Activated T-helper 17 cell treated with anti-CD3 and anti-CD28 coated beads, Interleukin-2, amount 50 U/mL, for 72 hours (primary cell): Measurements from ENCODE around the gene RABEP2. TPM values are rescaled to one million over a fixed set of nuclear protein-coding genes. Genes with fewer than 3 reads are reported as not detected.
"Not testable (repeated sequence)": the region's sequence is repeated elsewhere in the genome, so short reads cannot be mapped to it uniquely, and the experiment has no call there.

Experiments used
- ATAC-seq: fragments of 150-1000 bp; cut with Tn5 transposase; replicated peaks from 2 replicates; pipeline ENCODE4 v1.10.0; 2021; ENCODE audit warnings: mild to moderate bottlenecking, moderate library complexity
- H3K27ac Mint-ChIP-seq: one replicate; pipeline ENCODE4 v1.8.0; 2022; ENCODE audit warnings: mixed read lengths
- H3K27me3 Mint-ChIP-seq: one replicate; pipeline ENCODE4 v1.8.0; 2022; ENCODE audit warnings: mixed read lengths
- H3K36me3 Mint-ChIP-seq: one replicate; pipeline ENCODE4 v1.8.0; 2022; ENCODE audit warnings: low read depth, mild to moderate bottlenecking, mixed read lengths
- H3K4me1 Mint-ChIP-seq: one replicate; pipeline ENCODE4 v1.8.0; 2022; ENCODE audit warnings: mixed read lengths
- H3K4me3 Mint-ChIP-seq: one replicate; pipeline ENCODE4 v1.8.0; 2022; ENCODE audit warnings: mild to moderate bottlenecking, mixed read lengths
- H3K9me3 Mint-ChIP-seq: one replicate; pipeline ENCODE4 v1.8.0; 2022; ENCODE audit warnings: mixed read lengths
- total RNA-seq, 2 donors: library from RNA; stranded (reverse); gene quantifications; one replicate each; pipeline ENCODE4 v1.2.3, GENCODE V29; 2022

The RABEP2 gene
- total RNA-seq, 2 donors from 2014 or later = 21.5 to 34.1 TPM

DNA sequence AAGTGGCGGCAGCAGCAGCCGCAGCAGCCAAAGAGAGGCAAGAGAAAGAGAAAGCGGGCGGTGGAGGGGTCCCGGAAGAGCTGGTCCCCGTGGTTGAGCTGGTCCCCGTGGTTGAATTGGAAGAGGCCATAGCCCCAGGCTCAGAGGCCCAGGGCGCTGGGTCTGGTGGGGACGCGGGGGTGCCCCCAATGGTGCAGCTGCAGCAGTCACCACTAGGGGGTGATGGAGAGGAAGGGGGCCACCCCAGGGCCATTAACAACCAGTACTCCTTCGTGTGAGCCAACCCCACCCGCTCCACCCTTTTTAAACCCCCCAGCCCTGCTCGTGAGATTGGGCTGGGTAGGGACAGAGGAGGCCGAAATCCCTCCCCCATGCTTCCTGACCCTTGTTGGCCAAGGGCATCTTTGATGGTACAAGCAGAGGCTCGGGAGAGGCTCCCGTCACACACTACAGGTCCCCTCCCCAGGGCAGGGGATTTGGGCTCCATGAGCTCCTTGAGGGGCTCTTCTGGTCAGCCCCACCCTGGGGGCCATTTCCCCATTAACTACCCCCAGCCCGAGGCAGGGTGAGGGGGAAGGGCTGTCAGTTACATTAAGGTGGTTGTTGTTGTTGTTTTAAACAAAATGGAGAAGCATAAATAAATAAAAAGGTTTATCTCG, 51.4 kb downstream of the RABEP2 start:
- peaks cover 41% of the 10 kb centered on the region for H3K36me3 Mint-ChIP-seq
- no peaks in the 10 kb centered on the region for H3K27me3 Mint-ChIP-seq

DNA sequence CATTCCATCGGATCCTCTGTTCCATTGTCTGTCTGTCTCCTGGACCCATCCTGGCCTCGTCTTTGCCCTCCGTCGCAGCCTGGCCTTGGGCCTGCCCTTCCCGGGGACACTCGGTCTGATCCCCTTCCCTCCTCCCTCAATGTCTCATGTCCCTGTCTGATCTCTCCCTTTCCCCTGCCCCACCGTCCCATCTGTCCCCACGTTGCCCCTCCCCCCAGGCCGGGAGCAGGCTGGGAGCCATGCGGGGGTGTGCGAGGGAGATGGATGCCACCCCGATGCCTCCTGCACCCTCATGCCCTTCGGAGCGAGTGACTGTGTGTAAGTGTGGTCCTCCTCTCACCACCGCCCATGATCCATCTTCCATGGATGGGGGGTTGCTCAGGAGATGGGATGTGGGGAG, 52.1 kb downstream of the RABEP2 start:
- Mint-ChIP-seq H3K36me3 (peaks cover 44% of the 10 kb centered on the region), H3K27me3 (no peaks in the 10 kb centered on the region), H3K27ac (no peak overlapping the region), H3K9me3 (no peaks in the 10 kb centered on the region), H3K4me3 (no peak overlapping the region), H3K4me1 (peaks cover 4% of the 10 kb centered on the region)
- ATAC-seq = no peak

More for the DNA sequence above, 51.4 kb downstream of the RABEP2 start:
- H3K4me1 Mint-ChIP-seq = peaks cover 4% of the 10 kb centered on the region
- ATAC-seq = peak; percentile 75
- H3K9me3 Mint-ChIP-seq = no peaks in the 10 kb centered on the region
- H3K27ac Mint-ChIP-seq = no peak overlapping the region
- no peak overlapping the region for H3K4me3 Mint-ChIP-seq

DNA sequence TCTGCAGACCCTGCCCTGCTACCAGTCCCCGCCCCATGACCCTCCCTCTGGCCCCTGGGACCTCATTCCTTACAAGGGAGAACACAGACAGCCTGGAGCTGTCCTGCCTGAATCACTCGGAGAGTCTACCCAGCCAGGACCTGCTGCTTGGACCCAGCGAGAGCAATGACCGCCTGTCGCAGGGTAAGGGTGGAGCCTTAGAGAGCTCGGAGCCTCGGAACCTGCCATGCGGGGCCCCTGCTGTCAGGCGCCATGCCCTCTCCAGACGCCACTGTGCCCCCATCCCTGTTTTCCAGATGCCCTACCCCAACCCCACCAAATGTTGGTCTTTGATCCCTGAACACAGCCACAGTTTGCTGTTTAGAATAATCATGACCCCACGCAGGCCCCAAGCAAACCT, 55.8 kb downstream of the RABEP2 start:
- H3K27ac Mint-ChIP-seq = no peak overlapping the region
- no peaks in the 10 kb centered on the region for H3K9me3 Mint-ChIP-seq
- no peaks in the 10 kb centered on the region for H3K27me3 Mint-ChIP-seq
- ATAC-seq = no peak
- H3K36me3 Mint-ChIP-seq = peaks cover 65% of the 10 kb centered on the region
- peaks cover 9% of the 10 kb centered on the region for H3K4me1 Mint-ChIP-seq
- H3K4me3 Mint-ChIP-seq = no peak overlapping the region

DNA sequence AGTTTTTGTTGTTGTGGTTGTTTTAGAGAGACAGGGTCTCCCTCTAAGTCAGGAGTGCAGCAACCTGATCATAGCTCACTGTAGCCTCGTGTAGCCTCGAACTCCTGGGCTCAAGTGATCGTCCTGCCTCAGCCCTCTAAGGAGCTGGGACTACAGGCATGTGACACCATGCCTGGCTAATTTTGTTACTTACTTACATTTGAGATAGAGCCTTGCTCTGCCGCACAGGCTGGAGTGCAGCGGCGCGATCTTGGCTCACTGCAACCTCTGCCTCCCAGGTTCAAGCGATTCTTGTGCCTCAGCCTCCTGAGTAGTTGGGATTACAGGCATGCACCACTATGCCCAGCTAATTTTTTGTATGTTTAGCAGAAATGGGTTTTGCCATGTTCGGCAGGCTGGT, 57.4 kb downstream of the RABEP2 start:
- H3K4me3 Mint-ChIP-seq, H3K27ac Mint-ChIP-seq, H3K27me3 Mint-ChIP-seq, ATAC-seq, H3K4me1 Mint-ChIP-seq, H3K9me3 Mint-ChIP-seq: not testable (repeated sequence)
- H3K36me3 Mint-ChIP-seq = peaks cover 63% of the 10 kb centered on the region

DNA sequence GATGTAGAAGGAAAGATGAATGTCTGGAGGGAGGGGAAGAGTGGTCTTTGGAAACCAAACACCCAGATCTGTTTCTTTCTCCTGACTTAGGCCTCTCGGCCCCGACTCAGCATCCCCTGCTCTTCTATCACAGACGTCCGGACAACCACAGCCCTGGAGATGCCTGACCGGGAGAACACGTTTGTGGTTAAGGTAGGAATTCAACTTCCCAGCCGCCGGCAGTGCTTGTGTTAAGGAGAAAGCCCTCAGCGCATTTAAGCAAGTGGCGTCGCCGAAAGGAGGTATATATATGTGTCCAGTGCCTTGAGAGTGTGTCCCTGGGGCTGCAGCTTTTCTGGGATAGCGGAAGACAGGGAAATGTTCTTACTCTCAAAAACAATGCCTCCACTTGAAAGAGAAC, 57.8 kb downstream of the RABEP2 start:
- Mint-ChIP-seq H3K27me3 (no peaks in the 10 kb centered on the region), H3K4me3 (no peak overlapping the region), H3K9me3 (no peaks in the 10 kb centered on the region), H3K36me3 (peaks cover 59% of the 10 kb centered on the region), H3K27ac (no peak overlapping the region), H3K4me1 (peaks cover 9% of the 10 kb centered on the region)
- ATAC-seq = no peak

DNA sequence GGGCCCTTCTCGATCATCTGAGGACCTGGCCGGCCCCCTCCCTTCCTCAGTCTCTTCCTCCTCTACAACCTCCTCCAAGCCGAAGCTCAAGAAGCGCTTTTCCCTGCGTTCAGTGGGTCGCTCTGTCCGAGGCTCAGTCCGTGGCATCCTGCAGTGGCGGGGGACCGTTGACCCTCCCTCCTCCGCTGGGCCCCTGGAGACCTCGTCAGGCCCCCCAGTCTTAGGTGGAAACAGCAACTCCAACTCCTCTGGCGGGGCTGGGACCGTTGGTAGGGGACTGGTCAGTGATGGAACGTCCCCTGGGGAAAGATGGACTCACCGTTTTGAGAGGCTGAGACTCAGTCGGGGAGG, 58.6 kb downstream of the RABEP2 start:
- no peaks in the 10 kb centered on the region for H3K9me3 Mint-ChIP-seq
- peaks cover 59% of the 10 kb centered on the region for H3K36me3 Mint-ChIP-seq
- ATAC-seq = no peak
- no peaks in the 10 kb centered on the region for H3K27me3 Mint-ChIP-seq
- H3K4me1 Mint-ChIP-seq = peaks cover 12% of the 10 kb centered on the region
- H3K27ac Mint-ChIP-seq = no peak overlapping the region
- no peak overlapping the region for H3K4me3 Mint-ChIP-seq

DNA sequence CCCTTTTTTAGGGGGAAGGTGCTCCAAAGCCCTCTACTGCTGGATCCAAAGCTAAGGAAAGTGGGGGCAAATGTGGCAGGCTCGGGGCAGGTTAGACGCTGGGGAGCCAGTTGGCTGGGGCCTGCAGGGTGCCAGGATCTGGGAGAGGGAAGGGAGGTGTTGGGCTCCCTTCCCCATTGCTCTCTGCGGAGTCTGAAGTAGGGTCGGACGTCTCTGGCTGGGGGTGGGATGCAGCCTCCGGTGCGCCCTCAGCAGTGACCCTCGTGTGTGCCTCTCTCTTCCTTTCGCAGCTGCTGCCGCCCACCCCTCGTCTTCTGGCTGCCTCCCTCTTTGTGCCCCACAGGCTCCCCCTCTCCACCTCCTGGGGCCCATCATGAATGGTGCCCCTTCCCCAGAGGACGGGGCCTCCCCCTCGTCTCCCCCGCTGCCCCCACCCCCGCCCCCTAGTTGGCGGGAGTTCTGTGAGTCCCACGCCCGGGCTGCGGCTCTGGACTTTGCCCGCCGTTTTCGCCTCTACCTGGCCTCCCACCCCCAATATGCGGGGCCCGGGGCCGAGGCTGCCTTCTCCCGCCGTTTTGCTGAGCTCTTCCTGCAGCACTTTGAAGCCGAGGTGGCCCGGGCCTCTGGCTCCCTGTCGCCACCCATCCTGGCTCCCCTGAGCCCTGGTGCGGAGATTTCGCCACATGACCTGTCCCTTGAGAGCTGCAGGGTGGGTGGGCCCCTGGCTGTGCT, 59.1 kb downstream of the RABEP2 start:
- Mint-ChIP-seq H3K27ac (peak overlapping the region; percentile 54), H3K9me3 (no peaks in the 10 kb centered on the region), H3K36me3 (peaks cover 55% of the 10 kb centered on the region), H3K4me1 (peaks cover 12% of the 10 kb centered on the region), H3K27me3 (no peaks in the 10 kb centered on the region), H3K4me3 (no peak overlapping the region)
- no peak for ATAC-seq

DNA sequence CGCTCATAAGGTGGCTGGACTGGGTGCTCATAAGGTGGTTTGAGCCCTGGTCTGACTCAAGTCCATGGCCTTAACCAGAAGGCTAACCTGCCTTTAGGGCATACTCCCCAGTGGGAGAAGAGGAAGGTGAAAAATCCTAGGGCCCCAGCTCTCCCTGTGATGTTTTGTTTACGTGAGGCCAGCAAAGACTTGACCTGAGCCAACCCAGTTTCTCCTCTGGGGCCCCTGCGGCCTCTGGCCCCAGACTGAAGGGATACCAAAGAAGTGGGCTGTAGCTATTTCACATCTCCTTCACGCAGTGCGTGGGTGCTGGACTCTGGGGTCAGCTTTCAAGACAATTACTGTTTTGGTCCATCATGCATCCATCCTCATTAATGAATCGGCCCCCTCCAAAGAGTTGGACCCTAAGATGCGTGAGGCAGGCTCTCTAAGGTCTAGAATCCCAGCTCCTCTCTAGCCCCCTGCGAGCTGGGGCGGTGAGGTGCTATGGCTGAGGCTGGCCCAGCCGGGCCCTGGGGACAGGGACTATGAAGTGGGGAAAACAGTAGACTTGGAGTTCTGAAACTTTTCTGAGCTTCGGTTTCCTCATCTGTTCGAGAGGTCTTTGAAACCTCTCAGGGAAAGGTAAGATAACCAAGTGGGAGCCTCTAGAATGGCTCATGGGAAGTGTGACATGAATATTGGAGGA, 59.9 kb downstream of the RABEP2 start:
- ATAC-seq = no peak
- Mint-ChIP-seq H3K4me1 (peaks cover 13% of the 10 kb centered on the region), H3K9me3 (no peaks in the 10 kb centered on the region), H3K36me3 (peaks cover 48% of the 10 kb centered on the region), H3K4me3 (peak overlapping the region; percentile 88), H3K27me3 (no peaks in the 10 kb centered on the region), H3K27ac (peak overlapping the region; percentile 92)

DNA sequence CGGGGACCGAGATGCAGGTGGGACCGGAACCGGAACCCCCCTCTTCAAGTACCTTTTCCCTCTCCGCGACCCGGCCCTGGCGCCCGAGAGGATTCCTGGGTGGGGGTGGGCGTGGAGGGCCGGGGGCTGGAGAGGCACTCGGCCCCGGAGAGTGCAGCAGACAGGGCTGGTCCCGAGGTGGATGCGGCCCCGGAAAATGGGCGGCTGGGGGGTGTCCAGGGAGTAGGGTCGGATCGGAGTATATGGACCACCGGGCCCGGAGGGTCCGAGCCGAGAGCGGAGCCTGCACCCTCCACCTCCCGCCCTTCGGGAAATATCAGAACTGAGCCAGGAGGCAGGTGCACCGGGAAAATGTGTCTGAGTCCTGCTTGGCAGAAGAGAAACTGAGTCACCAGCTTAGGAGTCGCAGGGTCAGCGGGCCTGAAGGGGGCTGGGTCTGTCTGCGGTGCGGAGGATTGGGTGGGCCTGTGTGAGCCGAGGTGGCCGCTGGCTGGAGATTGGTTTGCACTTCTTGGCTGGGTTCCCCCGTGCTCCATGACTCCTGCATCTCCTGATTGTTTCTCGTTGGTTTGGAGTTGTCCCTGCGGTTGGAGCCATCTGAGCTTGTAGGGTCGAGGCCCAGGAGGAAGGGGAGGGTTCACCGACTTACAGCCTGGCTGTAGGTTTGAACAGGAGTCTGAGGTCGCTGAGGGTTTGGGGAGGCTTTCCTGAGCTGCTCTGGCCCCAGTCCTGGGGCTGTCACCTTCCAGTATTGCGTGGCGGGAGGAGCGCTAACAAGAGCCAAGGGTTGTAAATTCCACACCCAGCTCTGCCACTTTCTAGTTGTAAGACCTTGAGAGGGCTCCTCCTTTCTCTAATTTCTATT, 60.9 kb downstream of the RABEP2 start:
- ATAC-seq = no peak
- Mint-ChIP-seq H3K4me1 (peaks cover 18% of the 10 kb centered on the region), H3K9me3 (no peaks in the 10 kb centered on the region), H3K27me3 (no peaks in the 10 kb centered on the region), H3K27ac (peak overlapping the region; percentile 92), H3K36me3 (peaks cover 38% of the 10 kb centered on the region), H3K4me3 (peak overlapping the region; percentile 88)

DNA sequence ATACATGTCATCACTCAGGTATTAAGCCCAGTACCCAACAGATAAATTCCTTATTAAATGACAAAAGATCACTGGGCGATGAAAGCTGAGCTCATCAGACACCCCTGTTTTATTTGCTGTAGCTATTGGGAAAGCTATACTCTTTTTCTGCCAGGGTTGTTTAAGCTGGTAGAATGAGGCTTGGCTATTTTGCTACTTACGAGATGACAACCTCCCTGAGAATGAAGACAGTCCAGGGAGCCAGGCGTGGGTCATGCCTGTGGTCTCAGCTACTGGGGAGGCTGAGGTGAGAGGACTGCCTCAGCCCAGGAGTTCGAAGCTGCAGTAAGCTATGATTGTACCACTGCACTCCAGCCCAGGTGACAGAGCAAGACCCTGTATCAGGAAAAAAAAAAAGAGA, 65.7 kb downstream of the RABEP2 start:
- ATAC-seq = no peak
- H3K4me1 Mint-ChIP-seq = peaks cover 13% of the 10 kb centered on the region
- peak overlapping the region; percentile 53 for H3K27ac Mint-ChIP-seq

DNA sequence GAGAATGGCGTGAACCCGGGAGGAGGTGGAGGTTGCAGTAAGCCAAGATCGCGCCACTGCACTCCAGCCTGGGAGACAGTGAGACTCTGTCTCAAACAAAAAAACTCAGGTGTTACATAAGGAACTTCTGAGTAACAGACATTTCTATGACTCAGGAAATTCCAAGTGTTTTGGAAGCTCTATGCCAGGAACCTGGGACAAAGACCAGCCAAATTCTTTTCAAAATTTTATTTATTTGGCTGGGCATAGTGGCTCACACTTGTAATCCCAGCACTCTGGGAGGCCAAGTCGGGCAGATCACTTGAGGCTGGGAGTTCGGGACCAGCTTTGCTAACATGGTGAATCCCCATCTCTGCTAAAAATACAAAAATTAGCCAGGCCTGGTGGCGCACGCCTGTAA, 66.6 kb downstream of the RABEP2 start:
- Mint-ChIP-seq H3K27ac (no peak overlapping the region), H3K27me3 (no peaks in the 10 kb centered on the region), H3K36me3 (peaks cover 7% of the 10 kb centered on the region), H3K4me3 (no peak overlapping the region), H3K9me3 (no peaks in the 10 kb centered on the region), H3K4me1 (peaks cover 13% of the 10 kb centered on the region)
- no peak for ATAC-seq

More for the DNA sequence above, 65.7 kb downstream of the RABEP2 start:
- Mint-ChIP-seq H3K9me3 (no peaks in the 10 kb centered on the region), H3K27me3 (no peaks in the 10 kb centered on the region), H3K4me3 (no peak overlapping the region), H3K36me3 (peaks cover 9% of the 10 kb centered on the region)

Other genes with a start within 250 kb of the RABEP2 start
- 100 to 1,000 TPM; 356 to 481 TPM for gene EIF3C, start 213.8 kb downstream of the RABEP2 start, total RNA-seq
- gene NPIPB9, start 173.5 kb downstream of the RABEP2 start, total RNA-seq = 1 to 10 TPM; 4.2 to 7.0 TPM
- 100 to 1,000 TPM; 246 to 339 TPM for gene ATXN2L, start 102.2 kb downstream of the RABEP2 start, total RNA-seq
- 100 to 1,000 TPM; 140 to 291 TPM for gene TUFM, start 78.9 kb downstream of the RABEP2 start, total RNA-seq
- 10 to 100 TPM; 45.0 to 46.4 TPM for gene SH2B1, start 61.4 kb downstream of the RABEP2 start, total RNA-seq
- gene ATP2A1, start 46.8 kb downstream of the RABEP2 start, total RNA-seq = 1 to 10 TPM; 2.2 to 3.1 TPM
- gene CD19, start 6.7 kb upstream of the RABEP2 start, total RNA-seq = 1 to 10 TPM in 1 of 2 donors, not detected in 1; 2.1 TPM
- gene NFATC2IP, start 25.7 kb upstream of the RABEP2 start, total RNA-seq = 100 to 1,000 TPM in 1 of 2 donors, 10 to 100 TPM in 1; 81.3 to 100 TPM
- gene SPNS1, start 49.5 kb upstream of the RABEP2 start, total RNA-seq = 10 to 100 TPM; 15.0 to 26.8 TPM
- gene LAT, start 59.8 kb upstream of the RABEP2 start, total RNA-seq = 100 to 1,000 TPM; 216 to 327 TPM